GM21717 (cell line): ENCODE data around the gene MACROD2.
"Not testable (repeated sequence)": the region's sequence is repeated elsewhere in the genome, so short reads cannot be mapped to it uniquely, and the experiment has no call there.

Experiments
- ATAC-seq: cut with Tn5 transposase; IDR thresholded peaks from one replicate; pipeline ENCODE4 v1.9.1; 2021; ENCODE audit warnings: mild to moderate bottlenecking, moderate library complexity; ENCODE audit not compliant: unreplicated experiment

Gene MACROD2

GRCh38 chr20:15119852-15120487 lies 1124.7 kb downstream of the MACROD2 start:
- no peak for ATAC-seq

DNA sequence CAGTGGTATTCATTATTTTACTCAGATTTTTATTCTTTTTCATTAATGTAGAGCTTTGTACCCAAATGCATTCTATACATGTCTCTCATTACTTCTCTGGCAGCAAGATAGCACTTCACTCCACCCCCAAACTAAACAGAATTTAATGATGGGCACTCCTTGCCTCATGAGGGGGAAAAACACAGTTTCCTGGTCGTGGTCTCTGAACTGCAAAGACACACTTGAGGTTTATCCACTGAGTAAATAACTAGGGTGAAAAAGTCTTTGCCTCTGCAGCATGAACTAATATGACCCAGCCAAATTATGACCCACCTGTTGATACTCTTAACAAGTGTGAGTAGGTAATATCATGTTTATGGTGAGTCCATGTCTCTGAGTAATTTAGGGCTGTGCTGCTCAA lies 1127.3 kb downstream of the MACROD2 start:
- no peak for ATAC-seq

- no peak for ATAC-seq
Observed at GRCh38 chr20:15131176-15131575, 1135.9 kb downstream of the MACROD2 start.

GRCh38 chr20:15138548-15139126 lies 1143.3 kb downstream of the MACROD2 start:
- no peak for ATAC-seq

DNA sequence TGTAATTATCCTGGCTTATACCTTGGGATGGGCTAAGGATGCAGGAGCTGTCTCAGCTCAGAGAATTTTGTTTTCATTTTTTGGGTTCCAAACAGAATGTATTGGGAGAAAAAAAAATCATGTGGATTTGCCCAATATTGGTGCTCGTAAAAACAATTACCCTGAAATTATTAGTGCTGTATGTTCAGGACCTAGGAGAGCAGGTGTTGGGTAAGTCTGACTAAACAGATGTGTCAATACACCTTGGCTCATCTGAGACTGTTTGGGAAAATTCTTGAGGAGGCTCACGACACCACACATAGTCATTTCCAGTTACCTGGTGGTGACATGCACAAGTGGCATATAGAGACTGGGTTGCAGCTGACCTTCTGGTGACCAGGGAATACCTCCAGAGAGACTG lies 1144.2 kb downstream of the MACROD2 start:
- ATAC-seq, result no peak

DNA sequence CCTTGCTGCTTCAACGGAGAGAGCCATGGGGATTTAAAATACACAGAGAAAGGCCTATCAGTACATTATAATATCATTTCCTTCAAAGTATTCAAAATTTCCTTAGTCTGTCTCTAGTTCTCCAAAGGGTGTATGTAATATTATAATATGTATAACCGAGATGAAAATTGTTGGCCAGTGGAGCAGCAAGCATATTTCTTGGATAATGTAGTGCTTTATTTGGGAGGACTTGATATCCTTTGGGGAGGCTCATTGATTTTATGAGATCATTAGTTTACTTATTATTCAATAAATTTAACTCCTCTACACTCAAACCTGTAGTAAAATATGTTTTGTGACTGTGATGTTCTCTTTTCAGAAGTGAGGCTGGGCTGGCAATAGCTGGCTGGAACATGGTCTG lies 1145.0 kb downstream of the MACROD2 start:
- no peak for ATAC-seq

GRCh38 chr20:15140940-15141339 lies 1145.6 kb downstream of the MACROD2 start:
- ATAC-seq, result not testable (repeated sequence)

DNA sequence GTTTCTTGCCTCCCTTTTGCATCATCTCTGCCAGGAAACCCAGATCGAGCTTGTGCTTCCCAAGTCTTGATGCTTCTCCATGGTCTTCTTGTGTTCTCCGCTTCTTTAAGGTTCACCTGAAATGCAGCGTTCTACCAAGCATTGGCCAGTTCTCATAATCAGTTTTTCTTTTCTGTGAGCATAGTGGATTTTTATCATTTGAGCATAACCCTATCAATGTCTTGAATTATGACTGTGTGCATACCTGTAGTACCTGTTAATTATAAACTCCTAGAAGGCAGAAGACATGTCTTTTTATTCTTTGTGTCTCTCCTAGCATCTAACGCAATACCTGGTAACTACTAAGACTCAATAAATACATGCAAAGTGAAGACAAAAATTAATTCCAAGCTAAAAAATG lies 1146.5 kb downstream of the MACROD2 start:
- ATAC-seq, result no peak

DNA sequence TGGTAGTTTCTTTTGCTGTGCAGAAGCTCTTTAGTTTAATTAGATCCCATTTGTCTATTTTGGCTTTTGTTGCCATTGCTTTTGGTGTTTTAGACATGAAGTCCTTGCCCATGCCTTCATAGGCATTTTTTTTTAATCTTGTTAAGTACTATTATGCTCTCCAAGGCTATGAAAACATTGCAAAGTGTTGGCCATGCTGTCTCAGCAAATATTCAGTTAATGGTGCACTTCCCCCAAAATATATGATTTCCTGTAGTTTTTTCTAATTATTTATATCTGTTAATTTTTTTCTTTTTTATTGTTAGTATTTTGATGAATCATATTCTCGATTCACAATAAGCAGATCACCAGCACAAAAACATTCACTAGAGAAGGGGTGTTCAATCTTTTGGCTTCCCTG lies 1148.2 kb downstream of the MACROD2 start:
- no peak for ATAC-seq

- ATAC-seq, result no peak
Observed at GRCh38 chr20:15144916-15145315, 1149.6 kb downstream of the MACROD2 start.

- ATAC-seq, result no peak
Observed at GRCh38 chr20:15146948-15147347, 1151.6 kb downstream of the MACROD2 start.

GRCh38 chr20:15154070-15154469 lies 1158.8 kb downstream of the MACROD2 start:
- no peak for ATAC-seq

DNA sequence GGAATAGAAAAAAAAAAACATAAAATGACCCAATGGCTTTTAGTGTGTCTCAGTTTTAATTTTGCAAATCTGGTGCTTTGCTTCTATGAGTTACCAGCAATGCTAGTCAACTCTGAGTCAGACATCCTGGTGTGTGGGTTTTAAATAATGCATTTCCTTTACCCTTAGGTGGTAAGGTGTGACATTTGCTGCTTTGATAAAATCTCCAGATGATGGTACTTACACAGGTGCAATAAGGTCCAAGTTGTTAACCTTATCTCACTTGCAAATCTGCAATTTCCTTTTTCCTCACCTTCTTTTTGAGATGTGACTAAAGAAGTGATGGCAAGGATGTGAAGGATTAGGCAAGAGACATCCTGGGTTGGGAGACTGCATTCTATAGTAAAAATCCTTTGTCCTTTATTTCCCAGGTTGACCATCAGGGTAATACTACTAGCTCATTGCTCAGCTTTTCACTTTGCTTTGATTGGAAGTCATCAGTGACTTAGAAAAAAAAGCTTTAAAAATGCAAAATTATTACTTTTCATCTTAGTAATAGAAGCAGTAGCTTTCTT lies 1160.6 kb downstream of the MACROD2 start:
- no peak for ATAC-seq

DNA sequence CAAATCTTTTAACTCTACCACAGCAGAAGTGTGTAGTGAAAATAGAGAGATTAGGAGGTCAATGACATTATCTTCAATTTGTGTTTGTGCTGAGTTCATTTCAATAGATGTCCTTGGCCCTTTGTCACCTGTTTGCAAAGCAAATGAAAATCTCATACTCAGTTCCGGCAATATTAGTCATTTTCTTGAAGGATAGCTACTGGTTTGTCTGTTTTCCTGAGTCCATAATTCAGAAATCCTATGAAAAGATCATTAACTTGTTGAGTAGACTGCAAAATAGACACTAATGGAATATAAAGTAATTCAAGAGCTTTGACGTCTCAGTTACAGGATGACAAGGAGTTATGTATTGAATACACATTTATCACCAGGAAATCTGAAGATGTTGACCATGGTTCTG lies 1163.2 kb downstream of the MACROD2 start:
- ATAC-seq, result no peak

GRCh38 chr20:15162079-15162647 lies 1166.8 kb downstream of the MACROD2 start:
- peak; percentile 80 for ATAC-seq

DNA sequence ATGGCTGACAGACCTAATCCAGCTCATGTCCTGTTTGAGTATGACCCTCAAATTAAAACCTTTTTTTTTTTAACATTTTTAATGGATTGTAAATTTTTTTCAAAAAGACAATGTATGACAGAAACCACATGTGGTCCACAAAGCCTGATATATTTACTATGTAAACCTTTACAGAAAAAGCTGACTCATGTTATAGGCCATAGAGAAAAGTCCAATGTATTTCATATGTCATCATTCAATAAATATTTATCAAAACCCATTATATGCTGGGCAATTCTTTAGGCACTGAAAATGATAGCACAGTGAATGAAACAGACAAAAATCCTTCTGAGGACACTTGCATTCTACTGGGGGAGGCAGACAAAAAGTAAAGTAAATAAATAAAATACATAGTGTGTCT lies 1168.3 kb downstream of the MACROD2 start:
- ATAC-seq, result no peak

DNA sequence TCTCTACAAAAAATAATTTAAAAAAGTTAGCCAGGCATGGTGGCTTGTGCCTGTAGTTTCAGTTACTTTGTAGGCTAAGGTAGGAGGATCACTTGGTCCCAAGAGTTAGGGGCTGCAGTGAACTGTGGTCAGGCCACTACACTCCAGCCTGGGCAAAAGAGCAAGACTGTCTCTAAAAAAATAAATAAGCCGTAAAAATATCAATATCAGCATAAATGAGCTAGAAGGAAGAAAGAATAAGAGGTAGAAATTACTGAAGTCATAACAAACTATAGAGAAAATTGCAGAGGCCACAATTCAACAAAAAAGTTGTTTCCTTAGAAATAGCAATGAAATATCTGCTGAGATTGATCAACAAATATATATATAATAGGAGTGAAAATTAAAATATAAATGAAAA lies 1169.4 kb downstream of the MACROD2 start:
- ATAC-seq, result no peak

DNA sequence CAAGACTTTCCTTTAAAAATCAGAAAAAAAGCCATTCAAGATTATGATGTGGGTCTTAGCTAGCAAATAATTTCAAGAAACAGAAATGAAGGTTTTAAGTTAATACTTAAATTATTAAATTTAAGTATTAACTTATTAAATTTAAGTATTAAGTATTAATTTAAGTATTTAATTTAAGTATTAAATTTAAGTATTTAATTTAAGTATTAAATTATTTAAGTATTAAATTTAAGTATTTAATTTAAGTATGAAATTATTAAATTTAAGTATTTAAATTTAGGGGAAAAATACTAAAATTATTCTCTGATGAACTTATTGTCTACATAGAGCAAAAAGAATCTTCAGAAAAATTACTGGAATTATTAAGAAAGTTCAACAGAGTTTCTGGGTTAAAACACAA lies 1171.4 kb downstream of the MACROD2 start:
- no peak for ATAC-seq

GRCh38 chr20:15171016-15171415 lies 1175.7 kb downstream of the MACROD2 start:
- no peak for ATAC-seq

GRCh38 chr20:15176929-15177328 lies 1181.6 kb downstream of the MACROD2 start:
- no peak for ATAC-seq

DNA sequence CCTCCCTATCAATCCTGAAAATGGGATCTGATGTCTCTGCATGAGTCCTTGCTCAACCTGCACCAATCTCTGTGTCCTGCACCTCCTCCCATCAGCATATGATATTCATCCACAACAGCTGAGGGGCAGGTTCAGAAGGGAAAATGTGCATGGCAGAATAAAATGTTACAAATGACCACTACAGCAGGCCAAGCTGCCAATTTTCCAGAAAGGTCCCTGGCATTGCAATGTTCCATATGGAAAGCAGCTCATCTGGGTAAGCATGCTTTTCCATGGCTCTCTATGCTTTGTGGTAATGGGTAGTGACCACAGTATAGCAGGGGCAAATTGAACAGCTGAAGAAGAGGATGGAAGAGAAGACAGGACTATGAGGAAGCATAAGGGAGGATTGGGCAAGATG lies 1183.3 kb downstream of the MACROD2 start:
- no peak for ATAC-seq

GRCh38 chr20:15179381-15179780 lies 1184.1 kb downstream of the MACROD2 start:
- no peak for ATAC-seq
